Measurements from ENCODE around the gene QRICH2. TPM values are rescaled to one million over a fixed set of nuclear protein-coding genes. Genes with fewer than 3 reads are reported as not detected.

The QRICH2 gene
- total RNA-seq: 1 to 10 TPM; 1.2 to 1.8 (median 1.6) TPM

- TF ChIP-seq, protein P1, sequence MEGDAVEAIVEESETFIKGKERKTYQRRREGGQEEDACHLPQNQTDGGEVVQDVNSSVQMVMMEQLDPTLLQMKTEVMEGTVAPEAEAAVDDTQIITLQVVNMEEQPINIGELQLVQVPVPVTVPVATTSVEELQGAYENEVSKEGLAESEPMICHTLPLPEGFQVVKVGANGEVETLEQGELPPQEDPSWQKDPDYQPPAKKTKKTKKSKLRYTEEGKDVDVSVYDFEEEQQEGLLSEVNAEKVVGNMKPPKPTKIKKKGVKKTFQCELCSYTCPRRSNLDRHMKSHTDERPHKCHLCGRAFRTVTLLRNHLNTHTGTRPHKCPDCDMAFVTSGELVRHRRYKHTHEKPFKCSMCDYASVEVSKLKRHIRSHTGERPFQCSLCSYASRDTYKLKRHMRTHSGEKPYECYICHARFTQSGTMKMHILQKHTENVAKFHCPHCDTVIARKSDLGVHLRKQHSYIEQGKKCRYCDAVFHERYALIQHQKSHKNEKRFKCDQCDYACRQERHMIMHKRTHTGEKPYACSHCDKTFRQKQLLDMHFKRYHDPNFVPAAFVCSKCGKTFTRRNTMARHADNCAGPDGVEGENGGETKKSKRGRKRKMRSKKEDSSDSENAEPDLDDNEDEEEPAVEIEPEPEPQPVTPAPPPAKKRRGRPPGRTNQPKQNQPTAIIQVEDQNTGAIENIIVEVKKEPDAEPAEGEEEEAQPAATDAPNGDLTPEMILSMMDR (IDR thresholded peaks at IDR 0.05): no peak
- DNase-seq (ENCODE audit: low spot score) (no peak), ATAC-seq (ENCODE audit: low FRiP score) (no peak)
These were observed at the start of gene QRICH2 for GRCh38 chr17:76307966-76308338. QRICH2 (minus strand) TSS chr17:76308276; CDS start chr17:76307998, 278 bp downstream.

DNA sequence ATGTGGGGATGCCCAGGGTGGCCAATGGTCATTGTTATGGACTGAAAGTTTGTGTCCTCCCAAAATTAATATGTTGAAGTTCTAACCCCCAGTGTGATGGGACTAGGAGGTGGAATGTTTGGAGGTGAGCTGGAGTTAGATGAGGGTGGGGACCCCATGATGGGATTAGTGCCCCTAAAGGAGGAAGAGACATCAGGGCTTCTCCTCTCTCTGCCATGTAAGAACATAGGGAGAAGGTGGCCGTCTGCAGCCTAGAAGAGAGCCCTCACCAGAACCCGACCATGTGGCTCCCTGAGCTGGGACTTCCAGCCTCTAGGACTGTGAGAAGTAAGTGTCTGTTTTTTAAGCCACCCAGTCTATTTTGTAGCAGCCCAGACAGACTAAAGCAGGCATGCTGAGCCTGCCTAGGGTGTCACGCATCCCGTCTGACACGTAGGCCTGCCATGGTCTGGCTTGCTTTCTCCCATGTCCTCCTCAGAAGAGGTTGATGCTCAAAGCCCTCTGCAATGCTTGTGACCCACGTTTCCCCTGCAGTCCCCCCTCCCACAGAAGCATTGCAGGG is 49.6 kb upstream of the QRICH2 start:
- no peak for ATAC-seq (ENCODE audit: low FRiP score)
- TF ChIP-seq, protein P1 (IDR thresholded peaks at IDR 0.05): no peak
- DNase-seq (ENCODE audit: low spot score): no peak

DNA sequence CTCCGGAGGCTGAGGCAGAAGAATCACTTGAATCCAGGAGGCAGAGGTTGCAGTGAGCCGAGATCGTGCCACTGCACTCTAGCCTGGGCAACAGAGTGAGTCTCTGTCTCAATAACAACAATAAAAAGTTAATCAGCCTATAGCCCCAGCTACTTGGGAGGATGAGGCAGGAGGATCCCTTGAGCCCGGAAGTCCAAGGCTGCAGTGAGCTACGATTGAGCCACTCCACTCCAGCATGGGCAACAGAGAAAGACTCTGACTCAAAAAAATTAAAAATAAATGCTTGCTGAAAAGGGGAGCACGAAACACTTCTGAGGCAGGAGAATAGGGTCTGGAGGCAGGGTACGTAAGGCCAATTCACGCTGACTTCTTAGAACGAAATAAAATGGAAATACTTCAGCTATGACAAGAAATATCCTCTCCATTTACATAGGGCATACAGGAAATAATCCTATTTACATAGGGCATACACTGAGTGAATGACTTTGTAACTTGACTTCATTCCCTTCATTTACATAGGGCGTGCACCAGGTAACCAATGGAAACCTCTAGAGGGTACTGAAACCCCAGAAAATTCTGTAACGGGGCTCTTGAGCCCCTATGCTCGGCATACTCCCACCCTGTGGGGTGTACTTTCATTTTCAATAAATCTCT is 48.9 kb upstream of the QRICH2 start:
- TF ChIP-seq, protein P1 (IDR thresholded peaks at IDR 0.05): no peak
- DNase-seq (ENCODE audit: low spot score) (no peak), ATAC-seq (ENCODE audit: low FRiP score) (no peak)

DNA sequence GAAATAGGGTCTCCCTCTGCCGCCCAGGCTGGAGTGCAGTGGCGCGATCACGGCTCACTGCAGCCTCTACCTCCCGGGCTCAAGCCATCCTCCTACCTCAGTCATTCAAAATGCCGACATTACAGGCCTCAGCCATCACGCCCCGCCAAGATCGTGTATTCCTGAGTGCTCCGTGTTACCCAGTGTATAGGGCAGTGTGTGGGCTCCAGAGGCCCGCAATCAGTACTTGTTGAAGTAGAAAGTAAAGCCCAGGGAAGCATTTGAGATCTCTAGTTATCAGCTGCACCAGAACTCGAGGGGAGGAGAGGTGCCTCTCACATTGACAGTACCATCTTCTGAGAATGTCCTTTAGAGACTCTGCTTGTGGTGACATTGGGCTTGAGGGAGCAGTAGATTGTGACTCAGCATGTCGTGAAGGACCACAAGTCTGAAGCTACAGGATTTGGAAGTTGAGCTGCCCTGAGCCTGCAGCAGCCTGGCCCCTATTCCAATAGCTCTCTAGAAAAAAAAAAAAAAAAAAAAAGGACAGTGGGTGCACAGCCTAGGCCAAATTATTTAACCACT is 46.8 kb upstream of the QRICH2 start:
- TF ChIP-seq, protein P1 (IDR thresholded peaks at IDR 0.05): no peak
- no peak for ATAC-seq (ENCODE audit: low FRiP score)
- DNase-seq (ENCODE audit: low spot score): no peak

DNA sequence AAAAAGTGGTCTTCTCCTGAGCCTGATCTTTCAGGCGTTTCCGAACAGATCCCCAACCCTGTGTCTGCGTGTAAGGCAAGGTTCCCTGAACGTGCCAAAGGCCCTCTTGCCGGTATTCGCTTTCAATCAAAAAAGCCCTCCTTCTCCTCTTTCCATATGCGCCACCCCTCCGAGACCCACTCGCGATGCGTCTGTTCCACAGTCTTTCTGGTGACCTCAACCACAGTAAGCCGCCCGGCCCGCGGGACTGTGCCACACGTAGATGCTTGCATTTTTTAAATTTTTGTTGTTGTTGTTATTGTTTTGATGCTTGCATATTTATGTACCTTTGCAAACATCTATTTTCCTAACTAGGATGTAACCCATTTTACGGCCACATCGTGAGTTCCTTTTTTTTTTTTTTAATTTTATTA is 46.2 kb upstream of the QRICH2 start:
- TF ChIP-seq, protein P1 (IDR thresholded peaks at IDR 0.05): no peak
- DNase-seq (ENCODE audit: low spot score) (no peak), ATAC-seq (ENCODE audit: low FRiP score) (no peak)

- DNase-seq (ENCODE audit: low spot score): peak; percentile 42
- peak; percentile 96 for ATAC-seq (ENCODE audit: low FRiP score)
- TF ChIP-seq, protein P1 (IDR thresholded peaks at IDR 0.05): no peak
These were observed 45.7 kb upstream of the QRICH2 start, which contains the start of gene PRPSAP1 for GRCh38 chr17:76353599-76354316. PRPSAP1 (minus strand) TSS chr17:76353916; CDS start chr17:76353703, 213 bp downstream.

Data from omental fat pad (tissue), 4 donors.